SK-N-SH (cell line): ENCODE measurements around the gene COL3A1. TPM values are rescaled to one million over a fixed set of nuclear protein-coding genes. Genes with fewer than 3 reads are reported as not detected.

Experiments
- CTCF ChIA-PET: fragments of 300-600, 350-600 bp; formaldehyde crosslinking; extraction: SDS; loops from one replicate; lab custom pipeline; 2021; lab: Yijun Ruan, JAX
- POLR2A ChIA-PET: fragments of 350-600 bp; sonication (Branson Sonifier 250); formaldehyde crosslinking; extraction: SDS; loops from one replicate; lab custom pipeline; 2020; ENCODE audit warnings: antibody characterized with exemption, inconsistent platforms; lab: Yijun Ruan, JAX
- DNase-seq: peaks from one replicate; pipeline ENCODE4 v3.0.0; 2012
- H2AFZ ChIP-seq: fragments of 200-600 bp; sonication (generic); 2 replicates; pipeline ENCODE4 v1.8.1; 2016; ENCODE audit warnings: antibody characterized with exemption, mild to moderate bottlenecking, low read depth
- H3F3A ChIP-seq: fragments of 200-600 bp; sonication (generic); replicated peaks from 2 replicates; pipeline ENCODE3; 2016; ENCODE audit warnings: antibody characterized with exemption, mild to moderate bottlenecking; ENCODE audit not compliant: insufficient read depth
- H3K27ac ChIP-seq, 2 experiments: fragments of 200-500 bp in 1 of 2; fragments of 200-600 bp in 1 of 2; sonication (Bioruptor generic) in 1 of 2; sonication (generic), shearing (Covaris generic) in 1 of 2; 2 replicates each; pipeline versions ENCODE4 v1.5.1 to v1.6.1; 2014 to 2016; ENCODE audit warnings: low read depth in 2 of 2, inconsistent platforms in 1 of 2, low read length in 1 of 2, mild to moderate bottlenecking in 1 of 2, mixed read lengths in 1 of 2
- H3K27me3 ChIP-seq: fragments of 200-600 bp; sonication (generic), shearing (Covaris generic); 2 replicates; pipeline ENCODE4 v1.6.1; 2016; ENCODE audit warnings: mixed run types; ENCODE audit not compliant: insufficient read depth
- H3K36me3 ChIP-seq, 2 experiments: fragments of 200-500 bp in 1 of 2; fragments of 200-600 bp in 1 of 2; sonication (Bioruptor generic) in 1 of 2; sonication (generic) in 1 of 2; replicated peaks in 1 of 2; 2 replicates each; pipeline versions ENCODE3 to v1.5.1; 2014 to 2016; ENCODE audit warnings: low read length in 1 of 2, mild to moderate bottlenecking in 1 of 2; ENCODE audit not compliant: insufficient read depth in 2 of 2, control insufficient read depth in 1 of 2
- H3K4me1 ChIP-seq, 2 experiments: fragments of 200-500 bp in 1 of 2; fragments of 200-600 bp in 1 of 2; sonication (Bioruptor generic) in 1 of 2; sonication (generic), shearing (Covaris generic) in 1 of 2; 2 replicates each; pipeline versions ENCODE4 v1.5.1 to v1.6.1; 2014 to 2016; ENCODE audit warnings: low read depth in 1 of 2, low read length in 1 of 2, mixed run types in 1 of 2; ENCODE audit not compliant: insufficient read depth in 2 of 2, control insufficient read depth in 1 of 2
- H3K4me2 ChIP-seq: fragments of 200-600 bp; sonication (generic), shearing (Covaris generic); 2 replicates; pipeline ENCODE4 v1.6.1; 2017; ENCODE audit warnings: mixed run types
- H3K4me3 ChIP-seq, 2 experiments: fragments of 200-500 bp in 1 of 2; fragments of 200-600 bp in 1 of 2; sonication (Bioruptor generic) in 1 of 2; sonication (generic), shearing (Covaris generic) in 1 of 2; 2 replicates each; pipeline versions ENCODE4 v1.5.1 to v1.8.1; 2014 to 2016; ENCODE audit warnings: low read depth in 2 of 2, inconsistent platforms in 1 of 2, low read length in 1 of 2, mild to moderate bottlenecking in 1 of 2, mixed read lengths in 1 of 2, moderate library complexity in 1 of 2
- H3K79me2 ChIP-seq: fragments of 200-600 bp; sonication (generic); 2 replicates; pipeline ENCODE4 v1.8.1; 2017; ENCODE audit warnings: mild to moderate bottlenecking; ENCODE audit not compliant: insufficient read depth
- H3K9ac ChIP-seq: fragments of 200-600 bp; sonication (generic); 2 replicates; pipeline ENCODE4 v1.6.1; 2017; ENCODE audit warnings: mixed run types
- H3K9me2 ChIP-seq: fragments of 200-600 bp; sonication (generic); 2 replicates; pipeline ENCODE4 v1.6.1; 2017; ENCODE audit warnings: mixed run types
- H3K9me3 ChIP-seq: fragments of 200-600 bp; sonication (generic); 2 replicates; pipeline ENCODE4 v1.6.1; 2017; ENCODE audit warnings: mixed run types, mild to moderate bottlenecking, moderate library complexity
- H4K20me1 ChIP-seq: fragments of 200-600 bp; sonication (generic); 2 replicates; pipeline ENCODE4 v1.6.1; 2017; ENCODE audit warnings: mild to moderate bottlenecking, mixed run types; ENCODE audit not compliant: insufficient read depth
- CHD2 ChIP-seq: fragments of 150-350 bp; IDR thresholded peaks from 2 replicates; pipeline ENCODE4 v1.6.1; 2018; ENCODE audit warnings: low read length; ENCODE audit not compliant: partially characterized antibody
- ELF1 ChIP-seq: IDR thresholded peaks from 2 replicates; pipeline ENCODE4 v1.4.0; 2012
- EP300 ChIP-seq, 2 experiments: IDR thresholded peaks; 2 replicates each; pipeline versions ENCODE4 v1.4.0 to v1.6.1; 2012; ENCODE audit warnings: borderline replicate concordance in 1 of 2, low read depth in 1 of 2, low read length in 1 of 2
- FOXM1 ChIP-seq: IDR thresholded peaks from 2 replicates; pipeline ENCODE4 v1.4.0; 2012; ENCODE audit warnings: low read depth, mild to moderate bottlenecking
- JUND ChIP-seq: IDR thresholded peaks from 2 replicates; pipeline ENCODE4 v1.4.0; 2012
- MXI1 ChIP-seq: IDR thresholded peaks from 2 replicates; pipeline ENCODE4 v1.6.1; 2012; ENCODE audit warnings: mild to moderate bottlenecking, low read depth, low read length, improper control_type of control experiment
- NFIC ChIP-seq: IDR thresholded peaks from 2 replicates; pipeline ENCODE4 v1.4.0; 2012; ENCODE audit warnings: borderline replicate concordance
- RFX5 ChIP-seq: IDR thresholded peaks from 2 replicates; pipeline ENCODE4 v1.6.1; 2012; ENCODE audit warnings: mild to moderate bottlenecking, improper control_type of control experiment, low read length
- SIN3A ChIP-seq: IDR thresholded peaks from 2 replicates; pipeline ENCODE4 v1.6.1; 2012; ENCODE audit warnings: low read depth, mild to moderate bottlenecking, low read length, moderate library complexity, borderline replicate concordance
- SMC3 ChIP-seq: IDR thresholded peaks from 2 replicates; pipeline ENCODE4 v1.6.1; 2012; ENCODE audit warnings: low read depth, low read length, improper control_type of control experiment
- TCF12 ChIP-seq: IDR thresholded peaks from 2 replicates; pipeline ENCODE4 v1.4.0; 2012
- TEAD4 ChIP-seq: IDR thresholded peaks from 2 replicates; pipeline ENCODE4 v1.4.0; 2012; ENCODE audit warnings: mild to moderate bottlenecking, borderline replicate concordance; ENCODE audit not compliant: insufficient read depth
- YY1 ChIP-seq: IDR thresholded peaks from 2 replicates; pipeline ENCODE4 v1.4.0; 2012; ENCODE audit warnings: low read depth, mild to moderate bottlenecking
- polyA plus RNA-seq, 3 experiments: library from polyadenylated mRNA; depleted of rRNA; stranded (reverse); fragments of >200 nt; gene quantifications; 2 replicates each; pipeline ENCODE4 v1.2.3, GENCODE V29; 2012
- TF ChIP-seq, protein P1 (sequence below): IDR thresholded peaks from 2 replicates; pipeline ENCODE4 v1.6.1; 2012; ENCODE audit warnings: mild to moderate bottlenecking, low read depth, low read length, moderate library complexity
- TF ChIP-seq, protein P2 (sequence below): IDR thresholded peaks from 2 replicates; pipeline ENCODE4 v1.4.0; 2012; ENCODE audit warnings: low read depth
- TF ChIP-seq, protein P3 (sequence below): IDR thresholded peaks from 2 replicates; pipeline ENCODE4 v1.4.0; 2012; ENCODE audit warnings: low read depth, borderline replicate concordance

COL3A1 gene
- polyA plus RNA-seq, 1 of the 3 experiments (the other 2 are of a cell fraction) = 987 TPM

DNA sequence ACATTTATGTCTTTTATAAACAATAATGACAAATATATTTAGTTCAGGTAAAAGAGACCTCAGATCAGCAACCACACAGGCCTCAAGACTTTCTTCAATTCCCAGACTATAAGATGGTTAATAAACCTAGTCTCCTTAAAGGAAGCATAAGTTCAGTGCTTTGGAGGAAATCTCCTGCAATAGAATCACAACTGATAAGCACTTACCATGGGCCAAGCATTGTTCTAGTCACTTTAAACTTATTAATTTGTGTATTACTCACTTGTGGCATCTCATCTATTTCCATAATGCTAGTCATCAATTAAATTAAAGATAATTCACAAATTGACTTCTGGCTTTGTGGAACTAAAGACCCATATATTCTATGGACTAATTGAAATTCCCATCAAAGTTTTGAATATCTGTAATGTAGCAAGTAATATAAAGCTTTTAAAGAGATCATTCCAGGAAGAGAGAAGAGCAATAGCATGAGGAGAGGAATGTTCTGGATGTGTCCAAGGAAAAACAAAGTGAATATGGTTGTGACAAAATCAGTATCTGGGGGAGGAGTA is 42.2 kb downstream of the COL3A1 start:
- Histone ChIP-seq H3K9ac (no peak overlapping the region), H3K9me2 (no peaks in the 10 kb centered on the region), H2AFZ (no peak overlapping the region), H3K4me3 (no peak overlapping the region), H4K20me1 (no peaks in the 10 kb centered on the region), H3K79me2 (no peaks in the 10 kb centered on the region), H3K4me2 (no peak overlapping the region), H3K27me3 (no peaks in the 10 kb centered on the region), H3K9me3 (no peaks in the 10 kb centered on the region), H3K4me1 (peaks cover 0 to 28% of the 10 kb centered on the region in 2 experiments), H3F3A (peaks cover 62% of the 10 kb centered on the region), H3K36me3 (peaks cover 13 to 18% of the 10 kb centered on the region in 2 experiments), H3K27ac (peak overlapping the region; percentile 84 to 85)
- ChIA-PET POLR2A (no interaction called here), CTCF (interaction anchor here (0.8 to 1.0 kb wide), 2 partner anchors 37 to 41 kb away, joined by 3 read pairs; no protein-coding TSS in a partner anchor)
- no peak for TF ChIP-seq EP300 (IDR thresholded peaks at IDR 0.05; ENCODE audit: borderline replicate concordance in 1 of 2, low read depth in 1 of 2, low read length in 1 of 2)
- no peak for TF ChIP-seq NFIC
- TF ChIP-seq SIN3A = no peak
- TF ChIP-seq, protein P1, sequence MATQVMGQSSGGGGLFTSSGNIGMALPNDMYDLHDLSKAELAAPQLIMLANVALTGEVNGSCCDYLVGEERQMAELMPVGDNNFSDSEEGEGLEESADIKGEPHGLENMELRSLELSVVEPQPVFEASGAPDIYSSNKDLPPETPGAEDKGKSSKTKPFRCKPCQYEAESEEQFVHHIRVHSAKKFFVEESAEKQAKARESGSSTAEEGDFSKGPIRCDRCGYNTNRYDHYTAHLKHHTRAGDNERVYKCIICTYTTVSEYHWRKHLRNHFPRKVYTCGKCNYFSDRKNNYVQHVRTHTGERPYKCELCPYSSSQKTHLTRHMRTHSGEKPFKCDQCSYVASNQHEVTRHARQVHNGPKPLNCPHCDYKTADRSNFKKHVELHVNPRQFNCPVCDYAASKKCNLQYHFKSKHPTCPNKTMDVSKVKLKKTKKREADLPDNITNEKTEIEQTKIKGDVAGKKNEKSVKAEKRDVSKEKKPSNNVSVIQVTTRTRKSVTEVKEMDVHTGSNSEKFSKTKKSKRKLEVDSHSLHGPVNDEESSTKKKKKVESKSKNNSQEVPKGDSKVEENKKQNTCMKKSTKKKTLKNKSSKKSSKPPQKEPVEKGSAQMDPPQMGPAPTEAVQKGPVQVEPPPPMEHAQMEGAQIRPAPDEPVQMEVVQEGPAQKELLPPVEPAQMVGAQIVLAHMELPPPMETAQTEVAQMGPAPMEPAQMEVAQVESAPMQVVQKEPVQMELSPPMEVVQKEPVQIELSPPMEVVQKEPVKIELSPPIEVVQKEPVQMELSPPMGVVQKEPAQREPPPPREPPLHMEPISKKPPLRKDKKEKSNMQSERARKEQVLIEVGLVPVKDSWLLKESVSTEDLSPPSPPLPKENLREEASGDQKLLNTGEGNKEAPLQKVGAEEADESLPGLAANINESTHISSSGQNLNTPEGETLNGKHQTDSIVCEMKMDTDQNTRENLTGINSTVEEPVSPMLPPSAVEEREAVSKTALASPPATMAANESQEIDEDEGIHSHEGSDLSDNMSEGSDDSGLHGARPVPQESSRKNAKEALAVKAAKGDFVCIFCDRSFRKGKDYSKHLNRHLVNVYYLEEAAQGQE = no peak
- no peak for TF ChIP-seq FOXM1
- TF ChIP-seq CHD2 = no peak
- TF ChIP-seq, protein P2, sequence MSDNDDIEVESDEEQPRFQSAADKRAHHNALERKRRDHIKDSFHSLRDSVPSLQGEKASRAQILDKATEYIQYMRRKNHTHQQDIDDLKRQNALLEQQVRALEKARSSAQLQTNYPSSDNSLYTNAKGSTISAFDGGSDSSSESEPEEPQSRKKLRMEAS = no peak
- TF ChIP-seq, protein P3, sequence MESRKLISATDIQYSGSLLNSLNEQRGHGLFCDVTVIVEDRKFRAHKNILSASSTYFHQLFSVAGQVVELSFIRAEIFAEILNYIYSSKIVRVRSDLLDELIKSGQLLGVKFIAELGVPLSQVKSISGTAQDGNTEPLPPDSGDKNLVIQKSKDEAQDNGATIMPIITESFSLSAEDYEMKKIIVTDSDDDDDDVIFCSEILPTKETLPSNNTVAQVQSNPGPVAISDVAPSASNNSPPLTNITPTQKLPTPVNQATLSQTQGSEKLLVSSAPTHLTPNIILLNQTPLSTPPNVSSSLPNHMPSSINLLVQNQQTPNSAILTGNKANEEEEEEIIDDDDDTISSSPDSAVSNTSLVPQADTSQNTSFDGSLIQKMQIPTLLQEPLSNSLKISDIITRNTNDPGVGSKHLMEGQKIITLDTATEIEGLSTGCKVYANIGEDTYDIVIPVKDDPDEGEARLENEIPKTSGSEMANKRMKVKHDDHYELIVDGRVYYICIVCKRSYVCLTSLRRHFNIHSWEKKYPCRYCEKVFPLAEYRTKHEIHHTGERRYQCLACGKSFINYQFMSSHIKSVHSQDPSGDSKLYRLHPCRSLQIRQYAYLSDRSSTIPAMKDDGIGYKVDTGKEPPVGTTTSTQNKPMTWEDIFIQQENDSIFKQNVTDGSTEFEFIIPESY = no peak
- TF ChIP-seq TCF12 = no peak
- TF ChIP-seq ELF1 = no peak
- no peak for TF ChIP-seq RFX5
- no peak for TF ChIP-seq JUND
- no peak for TF ChIP-seq TEAD4
- TF ChIP-seq YY1 = no peak
- no peak for TF ChIP-seq MXI1
- no peak for TF ChIP-seq SMC3
- no peak for DNase-seq
